Small intestine (tissue), 7 donors: Measurements from ENCODE around the gene ITPR1. TPM values are rescaled to one million over a fixed set of nuclear protein-coding genes. Genes with fewer than 3 reads are reported as not detected.

ENCODE experiments used
- DNase-seq, 2 donors: peaks; one replicate each; pipeline versions ENCODE4 v3.0.0 to v3.0.0-alpha.2; 2013
- FAIRE-seq: peaks from 2 replicates; lab custom pipeline; 2012; peaks lifted over from hg19 to GRCh38; lab: Jason Lieb, UNC
- H3K27ac ChIP-seq, 3 donors: one replicate each; pipeline ENCODE4 v1.5.1; 2013; ENCODE audit warnings: low read length in 2 of 3, mild to moderate bottlenecking in 2 of 3, control low read depth in 1 of 3, inconsistent platforms in 1 of 3, low read depth in 1 of 3, moderate library complexity in 1 of 3
- H3K27me3 ChIP-seq, 3 donors: one replicate each; pipeline ENCODE4 v1.6.1; 2013; ENCODE audit warnings: low read length in 3 of 3, inconsistent platforms in 1 of 3; ENCODE audit not compliant: control insufficient read depth in 3 of 3, insufficient read depth in 3 of 3
- H3K36me3 ChIP-seq, 3 donors: one replicate each; pipeline ENCODE4 v1.6.1; 2013; ENCODE audit warnings: low read length in 3 of 3, inconsistent platforms in 1 of 3, low read depth in 1 of 3, mild to moderate bottlenecking in 1 of 3, moderate library complexity in 1 of 3; ENCODE audit not compliant: control insufficient read depth in 3 of 3, insufficient read depth in 2 of 3
- H3K4me1 ChIP-seq, 3 donors: one replicate each; pipeline ENCODE4 v1.6.1; 2013; ENCODE audit warnings: low read length in 2 of 3, inconsistent platforms in 1 of 3, low read depth in 1 of 3, mild to moderate bottlenecking in 1 of 3, moderate library complexity in 1 of 3; ENCODE audit not compliant: control insufficient read depth in 3 of 3, insufficient read depth in 2 of 3
- H3K4me3 ChIP-seq, 3 donors: one replicate each; pipeline ENCODE4 v1.5.1; 2013; ENCODE audit warnings: low read length in 3 of 3, control low read depth in 1 of 3, inconsistent platforms in 1 of 3, low read depth in 1 of 3, mild to moderate bottlenecking in 1 of 3, moderate library complexity in 1 of 3
- H3K9me3 ChIP-seq, 2 donors: one replicate each; pipeline ENCODE4 v1.6.1; 2013; ENCODE audit warnings: low read depth in 1 of 2, low read length in 1 of 2; ENCODE audit not compliant: control insufficient read depth in 2 of 2, insufficient read depth in 1 of 2
- WGBS, 3 donors: extraction: QIAGEN DNeasy Blood & Tissue Kit; methylation state at CpG; one replicate each; pipeline ENCODE4 v1.1.7; 2013; 5-methylcytosine and 5-hydroxymethylcytosine counted together
- polyA plus RNA-seq, 4 donors: library from polyadenylated mRNA; stranded (reverse) in 3 of 4; unstranded in 1 of 4; fragments of 200-250 nt in 3 of 4; fragments of 120-200 nt in 1 of 4; gene quantifications; one replicate each; pipeline versions ENCODE4 v1.2.1 to v1.2.3, GENCODE V29; 2013
- donor health status: healthy with polysubstance abuse.
- donor health status: control.
- donor health status: control.
- donor health status: Bipolar disorder and iron deficiency.
- donor health status: healthy.

The ITPR1 gene
- polyA plus RNA-seq, 4 donors, result 0.89 to 13.8 (median 5.1) TPM

- Histone ChIP-seq H3K4me1 (peaks cover 0 to 13% (median 2%) of the 10 kb centered on the region in 3 donors), H3K4me3 (no peak overlapping the region), H3K27ac (no peak overlapping the region), H3K9me3 (no peaks in the 10 kb centered on the region), H3K27me3 (no peaks in the 10 kb centered on the region), H3K36me3 (no peaks in the 10 kb centered on the region)
- WGBS, 3 donors, result 54 to 79% (median 77%) methylated on average over 5 of the region's 5 CpGs
- FAIRE-seq (no peak), DNase-seq (no peak)
Observed at GRCh38 chr3:4528320-4528719, 35.2 kb downstream of the ITPR1 start.

GRCh38 chr3:4528819-4529600, 35.9 kb downstream of the ITPR1 start:
- no peaks in the 10 kb centered on the region for H3K27me3 ChIP-seq
- FAIRE-seq (no peak), DNase-seq (no peak)
- no peaks in the 10 kb centered on the region for H3K9me3 ChIP-seq
- H3K4me3 ChIP-seq, result no peak overlapping the region
- WGBS, 3 donors, result 79 to 89% (median 89%) methylated on average over 5 of the region's 5 CpGs
- no peak overlapping the region for H3K27ac ChIP-seq
- H3K4me1 ChIP-seq, result peaks cover 0 to 14% (median 6%) of the 10 kb centered on the region in 3 donors
- H3K36me3 ChIP-seq, result no peaks in the 10 kb centered on the region

GRCh38 chr3:4529876-4530588, 36.9 kb downstream of the ITPR1 start:
- 91 to 92% (median 91%) methylated on average over 7 of the region's 7 CpGs for WGBS, 3 donors
- no peaks in the 10 kb centered on the region for H3K36me3 ChIP-seq
- H3K27ac ChIP-seq, result no peak overlapping the region
- no peaks in the 10 kb centered on the region for H3K9me3 ChIP-seq
- FAIRE-seq, result no peak
- peaks cover 0 to 13% (median 8%) of the 10 kb centered on the region in 3 donors for H3K4me1 ChIP-seq
- no peaks in the 10 kb centered on the region for H3K27me3 ChIP-seq
- H3K4me3 ChIP-seq, result no peak overlapping the region
- no peak for DNase-seq

GRCh38 chr3:4531478-4532025, 38.4 kb downstream of the ITPR1 start:
- no peaks in the 10 kb centered on the region for H3K9me3 ChIP-seq
- H3K36me3 ChIP-seq, result no peaks in the 10 kb centered on the region
- peaks cover 0 to 11% (median 8%) of the 10 kb centered on the region in 3 donors for H3K4me1 ChIP-seq
- H3K27ac ChIP-seq, result no peak overlapping the region
- FAIRE-seq, result no peak
- no peak overlapping the region for H3K4me3 ChIP-seq
- no peaks in the 10 kb centered on the region for H3K27me3 ChIP-seq
- DNase-seq, result peak in 1 of 2 donors; percentile 47

- Histone ChIP-seq H3K27me3 (no peaks in the 10 kb centered on the region), H3K4me1 (peaks cover 0 to 11% (median 8%) of the 10 kb centered on the region in 3 donors), H3K9me3 (peaks cover 0 to 4% of the 10 kb centered on the region in 2 donors), H3K36me3 (no peaks in the 10 kb centered on the region), H3K27ac (peak overlapping the region in 1 of 3 donors; percentile 48), H3K4me3 (no peak overlapping the region)
- WGBS, 3 donors, result 67 to 84% (median 81%) methylated on average over 11 of the region's 11 CpGs
- peak in 1 of 2 donors; percentile 10 for DNase-seq
- no peak for FAIRE-seq
Observed at GRCh38 chr3:4532535-4533112, 39.5 kb downstream of the ITPR1 start.

- FAIRE-seq (no peak), DNase-seq (no peak)
- no peak overlapping the region for H3K4me3 ChIP-seq
- 42 to 51% (median 48%) methylated on average over 14 of the region's 14 CpGs for WGBS, 3 donors
- H3K9me3 ChIP-seq, result peaks cover 0 to 4% of the 10 kb centered on the region in 2 donors
- H3K27me3 ChIP-seq, result no peaks in the 10 kb centered on the region
- H3K36me3 ChIP-seq, result no peaks in the 10 kb centered on the region
- H3K27ac ChIP-seq, result peak overlapping the region in 1 of 3 donors; percentile 48
- peaks cover 0 to 11% (median 8%) of the 10 kb centered on the region in 3 donors for H3K4me1 ChIP-seq
Observed at GRCh38 chr3:4533489-4534443, 40.6 kb downstream of the ITPR1 start.

GRCh38 chr3:4534906-4535305, 41.8 kb downstream of the ITPR1 start:
- FAIRE-seq, result no peak
- no peak overlapping the region for H3K27ac ChIP-seq
- peaks cover 0 to 11% (median 8%) of the 10 kb centered on the region in 3 donors for H3K4me1 ChIP-seq
- H3K9me3 ChIP-seq, result peaks cover 0 to 8% of the 10 kb centered on the region in 2 donors
- H3K27me3 ChIP-seq, result no peaks in the 10 kb centered on the region
- no peaks in the 10 kb centered on the region for H3K36me3 ChIP-seq
- 67 to 89% (median 81%) methylated on average over 5 of the region's 5 CpGs for WGBS, 3 donors
- DNase-seq, result no peak
- H3K4me3 ChIP-seq, result no peak overlapping the region
